DOHH2 (cell line): ENCODE data around the gene CORO1C.

ENCODE experiments used
- CTCF ChIP-seq: fragments of 200-600 bp; sonication (generic); IDR thresholded peaks from one replicate; pipeline ENCODE4 v1.5.1; 2014; ENCODE audit warnings: antibody characterized with exemption, mild to moderate bottlenecking, low read depth, low read length; ENCODE audit not compliant: poor library complexity, severe bottlenecking
- EZH2phosphoT487 ChIP-seq: fragments of 200-600 bp; sonication (generic); IDR thresholded peaks from 2 replicates; pipeline ENCODE4 v1.6.1; 2017; ENCODE audit warnings: borderline replicate concordance, mild to moderate bottlenecking, antibody characterized with exemption, low read length, moderate library complexity, mixed read lengths

GRCh38 chr12:108731105-108731865 is at the start of gene CORO1C:
- TF ChIP-seq CTCF (peak; percentile 96), EZH2phosphoT487 (no peak)
